ENCODE measurements around the gene PCDHA5.
"Not testable (repeated sequence)": the region's sequence is repeated elsewhere in the genome, so short reads cannot be mapped to it uniquely, and the experiment has no call there.

- not testable (repeated sequence) for TF ChIP-seq CTCF, POLR2A, EP300 (IDR thresholded peaks at IDR 0.05)
These were observed 8.4 kb downstream of the PCDHA5 start for GRCh38 chr5:140829511-140830501.
